ENCODE data around the gene KCNIP1. TPM values are rescaled to one million over a fixed set of nuclear protein-coding genes. Genes with fewer than 3 reads are reported as not detected.

The KCNIP1 gene
- total RNA-seq, 1 donor from 2014 or later = 0.45 TPM

DNA sequence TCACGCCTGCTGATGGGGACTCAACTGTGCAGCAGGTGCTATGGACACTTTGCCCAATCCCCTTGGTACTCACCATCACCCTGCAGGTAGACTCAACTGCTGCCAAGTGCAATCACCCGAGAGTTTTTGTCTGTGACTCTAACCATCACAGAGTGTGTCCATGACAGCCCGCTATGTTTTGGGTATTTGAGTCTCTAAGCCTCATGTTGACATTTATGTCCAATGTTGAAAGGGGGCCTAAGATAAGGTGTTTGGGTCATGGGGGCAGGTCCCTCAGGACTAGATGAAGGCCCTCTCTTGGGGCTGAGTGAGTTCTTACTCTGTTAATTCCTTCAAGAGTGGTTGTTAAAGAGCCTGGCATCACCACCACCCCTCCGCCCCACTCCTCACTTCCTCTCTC lies 235.6 kb downstream of the KCNIP1 start:
- no peaks in the 10 kb centered on the region for H3K27me3 ChIP-seq (ENCODE audit: insufficient read depth, low read length)
- H4K20me1 ChIP-seq (ENCODE audit: insufficient read depth, low read length) = no peaks in the 10 kb centered on the region
- TF ChIP-seq, protein P1, sequence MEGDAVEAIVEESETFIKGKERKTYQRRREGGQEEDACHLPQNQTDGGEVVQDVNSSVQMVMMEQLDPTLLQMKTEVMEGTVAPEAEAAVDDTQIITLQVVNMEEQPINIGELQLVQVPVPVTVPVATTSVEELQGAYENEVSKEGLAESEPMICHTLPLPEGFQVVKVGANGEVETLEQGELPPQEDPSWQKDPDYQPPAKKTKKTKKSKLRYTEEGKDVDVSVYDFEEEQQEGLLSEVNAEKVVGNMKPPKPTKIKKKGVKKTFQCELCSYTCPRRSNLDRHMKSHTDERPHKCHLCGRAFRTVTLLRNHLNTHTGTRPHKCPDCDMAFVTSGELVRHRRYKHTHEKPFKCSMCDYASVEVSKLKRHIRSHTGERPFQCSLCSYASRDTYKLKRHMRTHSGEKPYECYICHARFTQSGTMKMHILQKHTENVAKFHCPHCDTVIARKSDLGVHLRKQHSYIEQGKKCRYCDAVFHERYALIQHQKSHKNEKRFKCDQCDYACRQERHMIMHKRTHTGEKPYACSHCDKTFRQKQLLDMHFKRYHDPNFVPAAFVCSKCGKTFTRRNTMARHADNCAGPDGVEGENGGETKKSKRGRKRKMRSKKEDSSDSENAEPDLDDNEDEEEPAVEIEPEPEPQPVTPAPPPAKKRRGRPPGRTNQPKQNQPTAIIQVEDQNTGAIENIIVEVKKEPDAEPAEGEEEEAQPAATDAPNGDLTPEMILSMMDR (IDR thresholded peaks at IDR 0.05; ENCODE audit: insufficient read depth, low read depth, low read length) = no peak
- TF ChIP-seq EZH2 (IDR thresholded peaks at IDR 0.05; ENCODE audit: insufficient read depth, low read length) = no peak
- no peak for FAIRE-seq
- no peak overlapping the region for H3K27ac Mint-ChIP-seq (ENCODE audit: unreplicated experiment)
- H3K4me3 ChIP-seq (ENCODE audit: insufficient read depth, low read depth, low read length) = no peak overlapping the region
- H3K9ac ChIP-seq (ENCODE audit: low read length) = no peak overlapping the region
- no peak overlapping the region for H3K27ac ChIP-seq (ENCODE audit: low read depth, low read length)
- H3K27me3 Mint-ChIP-seq (ENCODE audit: low read depth, unreplicated experiment) = peaks cover 25% of the 10 kb centered on the region
- no peak overlapping the region for H3K4me2 ChIP-seq (ENCODE audit: low read length)
- no peaks in the 10 kb centered on the region for H3K4me1 Mint-ChIP-seq (ENCODE audit: low read depth, unreplicated experiment)
- H2AFZ ChIP-seq (ENCODE audit: low read depth, low read length) = no peak overlapping the region
- H3K4me1 ChIP-seq (ENCODE audit: insufficient read depth, low read length) = no peaks in the 10 kb centered on the region
- H3K4me3 Mint-ChIP-seq (ENCODE audit: unreplicated experiment) = no peak overlapping the region
- no peaks in the 10 kb centered on the region for H3K79me2 ChIP-seq (ENCODE audit: insufficient read depth, low read length)
- DNase-seq (ENCODE audit: low read depth) = no peak
- H3K36me3 ChIP-seq (ENCODE audit: insufficient read depth, low read length) = no peaks in the 10 kb centered on the region
- H3K9me3 Mint-ChIP-seq (ENCODE audit: unreplicated experiment) = peaks cover 17% of the 10 kb centered on the region
- peaks cover 5% of the 10 kb centered on the region for H3K9me3 ChIP-seq (ENCODE audit: insufficient read depth, low read depth, low read length)
- H3K36me3 Mint-ChIP-seq (ENCODE audit: low read depth, unreplicated experiment) = no peaks in the 10 kb centered on the region

DNA sequence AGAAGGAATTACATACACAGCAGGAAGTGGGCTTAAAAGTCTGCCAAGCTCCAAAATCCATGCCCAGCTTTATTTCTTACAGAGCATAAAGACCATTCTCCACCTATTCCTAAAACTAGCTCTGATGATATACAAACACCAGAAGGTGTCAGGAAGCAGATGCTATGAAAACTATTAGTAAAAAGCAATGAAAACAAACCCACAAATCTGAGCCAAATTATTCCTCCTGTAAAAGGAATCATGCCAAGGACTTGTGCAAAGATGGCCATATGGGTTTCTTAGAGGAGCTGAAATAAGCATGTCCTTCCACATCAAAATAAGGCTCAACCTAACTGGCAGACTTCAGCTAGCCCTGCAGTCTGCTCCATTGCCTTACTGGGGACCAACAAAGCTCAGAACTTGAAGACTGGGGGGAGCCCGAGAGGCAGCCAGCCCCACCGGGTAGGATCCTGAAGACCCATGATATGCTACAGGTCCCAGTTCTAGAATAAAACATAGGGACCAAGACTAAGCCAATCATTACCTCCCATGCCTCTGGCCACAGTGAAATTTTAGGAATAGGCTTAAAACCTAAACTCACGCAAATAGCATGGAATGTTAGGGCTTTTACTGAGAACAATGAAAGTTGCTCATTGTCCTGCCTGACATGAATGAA lies 236.9 kb downstream of the KCNIP1 start:
- Mint-ChIP-seq H3K4me1 (ENCODE audit: low read depth, unreplicated experiment) (peaks cover under 1% of the 10 kb centered on the region), H3K27me3 (ENCODE audit: low read depth, unreplicated experiment) (peaks cover 25% of the 10 kb centered on the region), H3K27ac (ENCODE audit: unreplicated experiment) (no peak overlapping the region), H3K9me3 (ENCODE audit: unreplicated experiment) (peaks cover 12% of the 10 kb centered on the region), H3K4me3 (ENCODE audit: unreplicated experiment) (no peak overlapping the region), H3K36me3 (ENCODE audit: low read depth, unreplicated experiment) (no peaks in the 10 kb centered on the region)
- FAIRE-seq (no peak), DNase-seq (ENCODE audit: low read depth) (no peak)
- Histone ChIP-seq H4K20me1 (ENCODE audit: insufficient read depth, low read length) (no peaks in the 10 kb centered on the region), H3K27ac (ENCODE audit: low read depth, low read length) (no peak overlapping the region), H3K79me2 (ENCODE audit: insufficient read depth, low read length) (no peaks in the 10 kb centered on the region), H3K27me3 (ENCODE audit: insufficient read depth, low read length) (peaks cover 2% of the 10 kb centered on the region), H3K4me3 (ENCODE audit: insufficient read depth, low read depth, low read length) (no peak overlapping the region), H3K9me3 (ENCODE audit: insufficient read depth, low read depth, low read length) (peaks cover 2% of the 10 kb centered on the region), H3K4me2 (ENCODE audit: low read length) (no peak overlapping the region), H3K9ac (ENCODE audit: low read length) (no peak overlapping the region), H2AFZ (ENCODE audit: low read depth, low read length) (no peak overlapping the region), H3K36me3 (ENCODE audit: insufficient read depth, low read length) (no peaks in the 10 kb centered on the region), H3K4me1 (ENCODE audit: insufficient read depth, low read length) (peaks cover 1% of the 10 kb centered on the region)
- TF ChIP-seq, protein P1 (IDR thresholded peaks at IDR 0.05; ENCODE audit: insufficient read depth, low read depth, low read length) = no peak
- TF ChIP-seq EZH2 (IDR thresholded peaks at IDR 0.05; ENCODE audit: insufficient read depth, low read length) = no peak

DNA sequence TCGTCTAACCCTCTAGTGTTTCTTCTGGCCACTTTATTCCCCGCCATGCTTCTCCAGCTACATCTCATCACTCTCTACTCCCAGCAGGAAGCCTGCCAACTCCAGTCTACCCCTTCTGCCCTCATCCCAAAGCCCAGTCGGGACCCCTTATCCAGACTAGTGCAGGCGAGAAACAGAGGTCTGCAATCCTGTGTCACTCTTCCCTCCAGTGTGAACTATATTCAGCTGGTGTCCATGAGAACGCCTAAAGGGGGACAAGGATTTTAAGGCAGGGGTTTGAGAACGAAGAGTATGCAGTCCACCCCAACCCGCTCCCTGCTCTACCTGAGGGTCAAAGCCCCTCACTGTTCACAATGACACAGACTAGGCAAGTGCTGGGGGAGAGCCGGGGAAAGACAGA lies 238.0 kb downstream of the KCNIP1 start:
- Mint-ChIP-seq H3K9me3 (ENCODE audit: unreplicated experiment) (peaks cover 5% of the 10 kb centered on the region), H3K4me3 (ENCODE audit: unreplicated experiment) (no peak overlapping the region), H3K36me3 (ENCODE audit: low read depth, unreplicated experiment) (no peaks in the 10 kb centered on the region), H3K27ac (ENCODE audit: unreplicated experiment) (no peak overlapping the region), H3K4me1 (ENCODE audit: low read depth, unreplicated experiment) (peaks cover 3% of the 10 kb centered on the region), H3K27me3 (ENCODE audit: low read depth, unreplicated experiment) (peaks cover 25% of the 10 kb centered on the region)
- Histone ChIP-seq H3K4me2 (ENCODE audit: low read length) (no peak overlapping the region), H3K27me3 (ENCODE audit: insufficient read depth, low read length) (peaks cover 2% of the 10 kb centered on the region), H3K27ac (ENCODE audit: low read depth, low read length) (no peak overlapping the region), H4K20me1 (ENCODE audit: insufficient read depth, low read length) (no peaks in the 10 kb centered on the region), H3K79me2 (ENCODE audit: insufficient read depth, low read length) (no peaks in the 10 kb centered on the region), H3K4me3 (ENCODE audit: insufficient read depth, low read depth, low read length) (no peak overlapping the region), H3K4me1 (ENCODE audit: insufficient read depth, low read length) (peaks cover 3% of the 10 kb centered on the region), H3K9me3 (ENCODE audit: insufficient read depth, low read depth, low read length) (no peaks in the 10 kb centered on the region), H2AFZ (ENCODE audit: low read depth, low read length) (no peak overlapping the region), H3K9ac (ENCODE audit: low read length) (no peak overlapping the region), H3K36me3 (ENCODE audit: insufficient read depth, low read length) (no peaks in the 10 kb centered on the region)
- TF ChIP-seq, protein P1 (IDR thresholded peaks at IDR 0.05; ENCODE audit: insufficient read depth, low read depth, low read length) = no peak
- TF ChIP-seq EZH2 (IDR thresholded peaks at IDR 0.05; ENCODE audit: insufficient read depth, low read length) = no peak
- FAIRE-seq (no peak), DNase-seq (ENCODE audit: low read depth) (no peak)
